Stimulated activated CD8-positive, alpha-beta memory T cell treated with anti-CD3 and anti-CD28 coated beads, Interleukin-15, amount 100 ng/mL, for 4 hours (primary cell): Measurements from ENCODE around the gene ITGA2B.
"Not testable (repeated sequence)": the region's sequence is repeated elsewhere in the genome, so short reads cannot be mapped to it uniquely, and the experiment has no call there.

Experiments used
- DNase-seq, 2 donors: peaks; one replicate each; pipeline ENCODE4 v3.0.0-alpha.2; 2020; ENCODE audit warnings: low read depth in 2 of 2

ITGA2B gene

DNA sequence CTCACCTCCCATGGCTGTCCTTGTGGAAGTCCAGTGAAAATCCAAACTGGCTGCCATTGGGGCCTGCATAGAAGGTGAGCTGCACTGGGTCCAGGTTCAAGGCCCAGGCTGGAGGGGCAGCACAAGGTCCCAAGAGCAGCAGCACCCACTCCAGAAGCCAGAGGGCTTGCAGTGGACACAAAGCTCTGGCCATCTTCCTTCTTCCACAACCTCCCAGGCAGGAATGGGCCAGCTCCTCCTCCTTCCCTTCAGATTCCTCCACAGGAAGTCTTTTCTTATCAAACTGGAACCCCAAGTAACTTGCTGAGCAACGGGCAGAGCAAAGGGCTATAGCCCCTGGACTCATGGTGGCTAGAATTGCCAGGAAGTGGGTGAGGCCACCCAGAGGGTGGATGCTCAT lies at the start of gene ITGA2B:
TSS of gene ITGA2B (minus strand) at position 369 of the 400 bp plus-strand sequence. CDS start at position 193, 176 bp downstream.
- no peak for DNase-seq

- DNase-seq, result no peak
These were observed 49.7 kb upstream of the ITGA2B start for GRCh38 chr17:44439168-44439567.

- DNase-seq, result no peak
These were observed 49.2 kb upstream of the ITGA2B start for GRCh38 chr17:44438636-44439035.

- no peak for DNase-seq
These were observed 46.9 kb upstream of the ITGA2B start for GRCh38 chr17:44436336-44436735.

DNA sequence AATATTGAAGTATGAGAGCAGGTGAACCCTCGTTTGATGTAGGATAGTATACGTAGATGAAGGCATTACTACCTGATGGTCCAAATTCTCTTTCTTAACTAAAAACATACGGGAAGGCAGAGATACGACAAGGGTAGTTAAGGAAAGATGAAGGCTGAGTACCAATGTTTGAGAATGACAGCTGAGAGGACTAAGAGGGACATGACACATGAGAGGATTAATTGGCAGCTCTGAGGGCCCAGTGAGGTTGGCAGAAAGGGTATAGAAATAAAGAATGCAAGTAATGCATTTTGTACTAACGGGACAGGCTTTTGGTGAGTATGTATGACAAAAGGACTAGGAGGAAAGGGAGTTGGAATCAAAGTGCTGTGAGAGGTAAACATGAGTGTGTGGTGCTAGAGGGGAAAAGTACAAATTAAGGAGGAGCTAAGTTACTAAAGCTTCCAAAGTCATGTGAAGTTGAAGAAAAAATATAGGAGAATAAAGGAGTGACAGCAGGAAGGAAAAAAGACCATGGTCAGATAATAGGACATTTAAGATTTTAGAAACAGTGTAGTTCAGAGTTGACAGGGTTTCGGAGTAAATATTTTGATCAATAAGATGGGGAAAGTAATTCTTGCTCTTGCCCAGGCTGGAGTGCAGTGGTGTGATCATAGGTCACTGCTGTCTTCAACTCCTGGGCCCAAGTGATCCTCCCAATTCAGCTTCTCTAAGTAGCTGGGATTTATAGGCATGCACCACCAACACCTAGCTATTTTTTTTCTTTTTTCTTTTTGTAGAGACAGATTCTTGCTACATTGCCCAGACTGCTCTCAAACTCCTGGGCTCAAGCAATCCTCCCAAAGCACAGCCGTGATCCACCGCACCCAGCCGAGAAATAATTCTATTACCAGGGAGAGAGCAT lies 43.1 kb upstream of the ITGA2B start:
- no peak for DNase-seq

DNA sequence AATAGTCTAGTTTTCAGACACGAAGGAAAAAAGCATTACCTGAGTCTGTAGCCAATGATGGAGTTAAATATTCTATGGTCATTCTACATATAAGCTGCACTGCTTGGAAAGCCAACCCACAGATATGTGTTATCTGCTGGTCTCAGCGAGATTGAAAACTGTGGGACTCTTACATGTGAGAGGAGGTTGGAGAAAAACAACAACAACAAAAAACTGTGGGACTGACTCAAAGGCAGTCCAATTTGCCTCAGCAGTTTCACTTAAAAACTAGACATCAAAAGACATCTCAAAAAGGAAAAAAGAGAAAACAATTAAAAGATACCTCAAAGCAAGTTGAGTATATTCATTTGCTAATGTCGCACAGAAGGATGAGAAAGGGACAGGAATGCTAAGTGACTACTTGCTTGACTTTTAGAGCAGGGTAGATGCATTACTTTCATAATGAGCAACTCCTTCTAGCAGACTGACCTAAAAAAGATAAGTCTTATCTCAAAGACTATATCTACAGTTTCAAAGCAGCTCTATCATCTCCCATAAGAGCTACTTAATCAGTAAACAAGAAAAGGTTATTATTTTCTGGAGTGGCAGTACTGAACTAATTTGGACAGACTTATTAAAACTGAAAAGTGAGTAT lies 35.5 kb upstream of the ITGA2B start:
- DNase-seq, result no peak

DNA sequence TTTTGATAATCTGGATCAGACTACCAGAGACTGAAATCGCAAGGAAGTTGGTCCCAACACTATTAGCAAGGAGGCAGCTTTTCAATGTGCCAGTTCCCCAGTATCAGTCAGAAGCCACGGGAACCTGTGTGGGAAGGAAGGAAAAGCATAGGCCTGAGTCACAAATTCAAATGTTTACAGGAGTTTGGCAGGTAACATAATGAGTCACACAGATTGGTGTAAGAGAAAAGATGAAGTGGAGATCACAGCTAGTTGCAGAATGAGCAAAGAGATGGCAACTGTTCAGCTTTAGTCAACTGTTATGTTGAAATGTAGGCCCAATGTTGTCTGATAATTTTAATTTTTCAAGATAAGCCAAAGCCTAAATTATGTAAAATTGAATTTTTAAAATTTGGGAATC lies 28.1 kb upstream of the ITGA2B start:
- no peak for DNase-seq

DNA sequence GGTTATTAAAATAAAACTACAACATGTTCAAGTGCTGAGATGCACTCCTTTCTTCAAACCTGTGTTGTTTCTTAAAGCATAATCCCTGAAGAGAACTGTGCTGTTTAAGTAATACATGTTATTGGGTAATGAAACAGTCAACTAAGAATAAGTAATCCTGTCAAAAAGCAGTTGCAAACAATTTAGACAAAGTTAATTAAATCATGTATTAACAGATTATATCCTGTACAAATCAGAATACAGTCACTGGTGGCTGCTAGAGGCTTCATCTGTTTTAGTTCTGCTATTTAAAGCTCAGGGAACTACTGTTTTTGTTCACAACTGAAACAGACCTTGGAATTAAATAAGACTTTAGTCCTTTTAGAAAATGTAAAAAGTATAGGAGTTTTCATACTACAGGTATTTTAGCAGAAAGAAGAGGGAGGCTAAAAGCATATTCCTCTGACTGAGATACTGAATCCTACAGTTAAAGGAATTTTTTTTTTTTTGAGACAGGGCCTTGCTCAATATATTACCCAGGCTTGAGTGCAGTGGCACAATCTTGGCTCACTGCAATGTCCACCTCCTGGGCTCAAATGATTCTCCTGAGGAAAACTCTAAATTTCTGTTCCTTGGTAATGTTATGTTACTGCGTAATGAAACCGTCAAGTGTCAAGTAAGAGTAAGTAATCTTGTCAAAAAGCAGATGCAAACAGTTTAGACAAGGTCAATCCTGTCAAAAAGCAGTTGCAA lies 27.3 kb upstream of the ITGA2B start:
- no peak for DNase-seq

DNA sequence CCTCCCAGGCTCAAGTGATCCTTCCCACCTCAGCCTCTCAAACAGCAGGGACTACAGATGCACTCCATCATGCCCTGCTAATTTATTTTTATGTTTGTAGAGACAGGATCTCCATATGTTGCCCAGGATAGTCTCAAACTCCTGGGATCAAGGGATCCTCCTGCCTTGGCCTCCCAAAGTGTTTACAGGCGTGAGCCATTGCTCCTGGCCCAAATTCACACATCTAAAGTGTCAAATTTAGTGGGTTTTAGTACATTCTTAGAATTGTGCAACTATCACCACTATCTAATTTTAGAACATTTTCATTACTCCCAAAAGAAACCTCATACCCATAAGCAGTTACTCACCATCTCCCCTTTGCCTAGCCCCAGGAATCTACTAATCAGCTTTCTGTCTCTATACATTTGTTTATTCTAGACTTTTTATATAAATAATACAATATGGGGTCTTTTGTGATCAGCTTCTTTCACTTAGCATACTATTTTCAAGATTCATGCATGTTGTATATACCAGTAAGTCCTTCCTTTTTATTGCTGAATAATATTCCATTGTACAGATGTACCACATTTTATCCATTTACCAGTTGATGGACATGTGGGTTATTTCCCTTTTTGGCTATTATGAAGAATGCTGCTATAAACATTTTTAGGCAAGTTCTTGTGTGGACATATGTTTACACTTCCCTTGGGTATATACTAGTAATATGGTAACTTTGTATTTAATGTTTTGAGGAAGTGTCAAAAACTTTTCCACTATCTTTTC lies 25.1 kb upstream of the ITGA2B start:
- DNase-seq, result no peak

DNA sequence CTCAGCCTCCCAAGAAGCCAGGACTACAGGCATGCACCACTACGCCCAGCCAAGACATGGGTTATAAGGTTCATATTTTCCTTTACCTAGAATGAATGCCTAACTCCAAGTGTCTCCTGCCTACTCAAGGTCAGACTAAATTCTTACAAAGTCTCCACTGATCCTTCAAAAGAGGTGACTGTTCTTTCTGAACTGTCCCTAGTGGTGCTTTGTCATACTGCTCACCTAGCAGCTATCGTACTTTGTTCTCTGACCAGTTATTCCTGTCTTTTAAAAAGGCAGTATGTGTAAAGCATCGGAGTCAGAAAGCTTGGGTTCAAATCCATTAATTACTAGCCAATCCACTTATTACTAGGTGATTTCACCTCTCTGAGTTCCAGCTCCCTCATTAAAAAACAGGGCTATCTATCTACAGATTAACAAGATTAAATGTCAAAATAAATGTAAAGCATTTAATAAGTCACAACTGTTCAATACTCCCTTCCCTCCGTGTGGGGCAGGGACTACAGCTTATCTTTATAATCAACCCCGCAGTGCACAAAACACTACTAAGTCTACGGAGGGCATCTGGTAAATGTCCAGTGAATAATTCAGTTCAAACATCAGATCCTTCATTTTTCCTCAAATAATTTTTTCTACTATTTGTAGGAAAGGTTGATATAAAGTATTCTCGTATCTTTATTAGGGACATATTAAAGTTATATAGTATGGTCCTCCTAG lies 20.0 kb upstream of the ITGA2B start:
- DNase-seq, result no peak

- no peak for DNase-seq
These were observed 19.3 kb upstream of the ITGA2B start for GRCh38 chr17:44408786-44409185.

DNA sequence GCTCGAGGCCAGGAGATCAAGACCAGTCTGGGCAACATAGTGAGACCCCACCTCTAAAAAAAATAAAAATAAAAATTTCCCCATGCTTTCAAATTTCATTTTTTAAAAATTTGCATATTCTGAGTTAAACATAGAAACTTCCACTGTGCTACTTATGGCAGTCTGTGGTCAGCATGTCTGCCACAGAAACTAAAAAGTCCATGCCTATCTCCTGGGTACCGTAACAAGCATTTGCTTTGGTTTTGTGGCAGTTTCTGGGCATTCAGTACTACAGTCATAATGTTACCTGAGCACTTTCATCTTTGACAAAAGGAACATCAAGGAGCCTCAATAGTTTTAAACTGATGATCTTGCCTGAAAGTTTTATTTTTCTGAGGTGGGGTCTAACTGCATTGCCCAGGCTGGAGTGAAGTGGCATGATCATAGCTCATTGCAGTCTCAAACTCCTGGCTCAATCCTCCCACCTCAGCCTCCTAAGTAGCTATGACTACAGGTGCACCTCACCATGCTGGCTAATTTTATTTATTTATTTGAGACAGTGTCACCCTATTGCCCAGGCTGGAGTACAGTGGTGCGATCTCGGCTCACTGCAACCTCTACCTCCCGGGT lies 13.2 kb upstream of the ITGA2B start:
- DNase-seq, result no peak

DNA sequence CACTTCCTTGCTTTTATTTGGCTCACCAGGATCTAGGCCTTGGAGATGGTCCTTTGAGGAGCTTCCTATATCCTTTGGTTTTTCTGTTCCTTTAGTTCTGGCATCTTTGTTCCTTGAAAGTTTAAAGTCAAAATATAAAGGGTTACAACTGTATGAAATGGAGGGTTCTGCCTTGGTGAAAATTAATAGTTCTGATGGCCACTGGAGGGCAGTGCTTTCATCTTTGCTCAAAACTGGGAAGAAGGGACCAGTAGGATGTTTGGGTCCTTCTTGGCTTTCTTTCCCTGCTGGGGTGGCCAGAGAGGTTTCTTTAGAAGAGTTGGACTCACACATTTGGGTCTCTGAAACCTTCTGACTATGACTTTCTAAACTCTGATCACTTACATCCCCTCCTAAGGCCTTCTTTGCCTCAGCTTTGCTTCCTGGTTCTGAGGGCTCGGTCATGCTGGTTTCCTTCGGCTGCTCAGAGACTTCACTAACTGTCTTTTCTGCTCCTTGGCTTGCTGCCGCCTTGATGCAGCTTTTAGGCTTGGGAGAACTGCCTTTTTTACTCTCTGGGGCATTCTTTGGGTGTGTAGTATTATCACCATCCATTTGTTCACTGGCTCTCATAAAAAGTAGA lies 10.9 kb upstream of the ITGA2B start:
- DNase-seq, result no peak

DNA sequence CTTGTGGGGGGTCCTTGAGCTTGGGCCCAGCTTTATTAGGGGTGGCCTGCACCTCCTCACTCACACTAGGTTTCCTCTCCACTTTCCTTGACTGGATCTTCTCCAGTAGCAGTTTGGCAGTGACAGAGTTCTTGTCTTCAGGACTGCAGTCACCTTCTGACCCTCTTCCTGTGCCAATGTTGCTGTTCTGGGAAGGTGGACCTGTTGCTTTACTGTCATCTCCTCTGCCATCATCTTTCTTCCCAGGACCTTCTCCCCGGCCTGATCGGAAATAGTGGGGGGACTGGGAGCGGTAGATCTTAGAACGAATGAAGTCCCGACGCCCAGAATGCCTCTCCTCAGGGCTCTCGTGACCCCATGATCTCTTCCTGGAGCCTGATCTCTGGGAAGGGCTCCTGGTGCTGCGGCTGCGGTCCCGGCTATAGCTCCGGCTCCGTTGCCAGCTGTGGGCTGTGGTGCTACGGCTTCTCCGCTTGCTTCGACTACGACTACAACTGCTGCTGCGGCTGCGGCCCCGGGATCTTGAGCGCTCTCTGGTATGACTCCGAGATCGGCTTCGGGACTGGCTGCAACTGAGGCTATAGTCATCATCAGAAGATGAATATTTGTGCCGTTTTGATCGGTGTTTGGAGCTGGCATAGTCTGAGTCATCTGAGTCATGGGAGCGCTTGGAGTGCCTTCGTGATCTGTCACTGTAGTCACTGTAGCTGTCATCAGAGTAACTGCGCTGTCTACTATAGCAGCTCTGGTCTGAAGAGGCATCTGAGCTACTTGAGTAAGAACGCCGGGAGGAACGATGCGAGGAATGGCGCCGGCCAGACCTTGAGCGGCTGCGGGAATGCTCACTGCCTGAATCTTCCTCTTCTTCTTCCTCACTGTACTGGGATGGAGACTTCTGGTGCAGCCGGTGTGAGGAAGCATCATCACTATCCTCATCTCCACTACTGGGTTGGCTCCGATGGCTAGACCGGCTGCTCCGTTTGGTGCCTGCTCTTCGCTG lies 9.5 kb upstream of the ITGA2B start:
- no peak for DNase-seq

GRCh38 chr17:44397479-44398440 lies 8.3 kb upstream of the ITGA2B start:
- no peak for DNase-seq

DNA sequence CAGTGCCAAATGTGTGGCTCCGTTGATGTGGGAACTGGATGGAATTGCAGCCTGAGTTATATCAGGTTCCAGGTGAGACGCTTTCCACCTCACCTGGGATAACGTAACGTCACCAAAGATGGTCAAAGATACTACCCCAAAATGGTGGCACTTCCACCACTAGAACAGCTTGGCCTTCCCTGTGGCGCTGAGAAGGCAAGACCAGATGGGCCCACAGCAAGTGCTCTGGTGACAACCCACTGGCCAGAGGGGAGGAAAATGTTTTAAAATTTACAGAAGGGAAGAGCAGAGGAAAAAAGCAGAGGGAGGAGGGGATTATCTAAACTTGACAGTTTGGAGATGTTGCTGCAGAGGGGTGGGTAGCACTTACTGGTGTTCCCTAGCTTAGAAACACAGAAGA lies 7.5 kb upstream of the ITGA2B start:
- DNase-seq, result no peak

- DNase-seq, result no peak
These were observed 5.4 kb upstream of the ITGA2B start for GRCh38 chr17:44394833-44395232.

GRCh38 chr17:44394112-44394511 lies 4.7 kb upstream of the ITGA2B start:
- DNase-seq, result not testable (repeated sequence)
